ENCODE measurements around the gene PIK3C3. TPM values are rescaled to one million over a fixed set of nuclear protein-coding genes. Genes with fewer than 3 reads are reported as not detected.

The PIK3C3 gene
- total RNA-seq, 1 experiment from 2014 or later = 50.8 TPM

DNA sequence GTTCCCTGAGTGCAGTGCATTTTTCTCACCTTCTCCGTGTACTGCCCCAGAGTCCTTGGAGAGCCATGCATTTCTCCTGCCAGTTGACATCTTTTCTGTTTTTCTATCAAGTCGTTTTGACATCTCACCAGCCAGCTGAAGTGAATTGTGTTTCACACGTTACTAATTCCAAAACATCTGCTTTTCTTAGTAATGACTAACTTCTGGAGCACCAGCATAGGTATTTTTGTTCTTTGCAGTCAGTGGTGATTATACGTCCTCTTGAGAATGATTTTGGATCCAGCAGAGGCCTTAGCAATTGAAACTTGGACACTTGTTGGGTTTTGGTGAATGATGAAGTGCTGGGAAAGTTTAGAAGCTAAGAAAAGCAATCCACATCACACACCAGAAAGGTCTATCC lies 112.5 kb downstream of the PIK3C3 start:
- Histone ChIP-seq H3K9me3 (ENCODE audit: low read depth, low read length, poor library complexity, severe bottlenecking) (no peaks in the 10 kb centered on the region), H3K36me3 (ENCODE audit: insufficient read depth, low read length, poor library complexity, severe bottlenecking) (no peaks in the 10 kb centered on the region), H3K4me3 (ENCODE audit: low read depth, low read length, poor library complexity, severe bottlenecking) (no peak overlapping the region), H3K4me1 (ENCODE audit: insufficient read depth, low read length, poor library complexity, severe bottlenecking) (no peaks in the 10 kb centered on the region), H3K27ac (ENCODE audit: low read depth, low read length, poor library complexity, severe bottlenecking) (no peak overlapping the region), H3K27me3 (replicated peaks; ENCODE audit: insufficient read depth, low read depth, low read length, poor library complexity) (no peaks in the 10 kb centered on the region)
- intact Hi-C loops (cut with micrococcal nuclease; ENCODE audit: unreplicated experiment) = no loop called here
- CTCF ChIA-PET = no interaction called here
- TF ChIP-seq, protein P1, sequence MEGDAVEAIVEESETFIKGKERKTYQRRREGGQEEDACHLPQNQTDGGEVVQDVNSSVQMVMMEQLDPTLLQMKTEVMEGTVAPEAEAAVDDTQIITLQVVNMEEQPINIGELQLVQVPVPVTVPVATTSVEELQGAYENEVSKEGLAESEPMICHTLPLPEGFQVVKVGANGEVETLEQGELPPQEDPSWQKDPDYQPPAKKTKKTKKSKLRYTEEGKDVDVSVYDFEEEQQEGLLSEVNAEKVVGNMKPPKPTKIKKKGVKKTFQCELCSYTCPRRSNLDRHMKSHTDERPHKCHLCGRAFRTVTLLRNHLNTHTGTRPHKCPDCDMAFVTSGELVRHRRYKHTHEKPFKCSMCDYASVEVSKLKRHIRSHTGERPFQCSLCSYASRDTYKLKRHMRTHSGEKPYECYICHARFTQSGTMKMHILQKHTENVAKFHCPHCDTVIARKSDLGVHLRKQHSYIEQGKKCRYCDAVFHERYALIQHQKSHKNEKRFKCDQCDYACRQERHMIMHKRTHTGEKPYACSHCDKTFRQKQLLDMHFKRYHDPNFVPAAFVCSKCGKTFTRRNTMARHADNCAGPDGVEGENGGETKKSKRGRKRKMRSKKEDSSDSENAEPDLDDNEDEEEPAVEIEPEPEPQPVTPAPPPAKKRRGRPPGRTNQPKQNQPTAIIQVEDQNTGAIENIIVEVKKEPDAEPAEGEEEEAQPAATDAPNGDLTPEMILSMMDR (conservative IDR thresholded peaks at IDR 0.05; ENCODE audit: low read depth, low read length) = no peak
- no peak for TF ChIP-seq EZH2 (IDR thresholded peaks at IDR 0.05; ENCODE audit: borderline replicate concordance, low read depth, low read length, poor library complexity, severe bottlenecking)
- DNase-seq (ENCODE audit: low spot score) = no peak
- no TSS peak for BruUV-seq (replicated peaks)
- POLR2A ChIA-PET (ENCODE audit: low non-redundant PET) = interaction anchor here (0.7 kb wide), 1 partner anchor 239 kb away, joined by 5 read pairs; no protein-coding TSS in a partner anchor

DNA sequence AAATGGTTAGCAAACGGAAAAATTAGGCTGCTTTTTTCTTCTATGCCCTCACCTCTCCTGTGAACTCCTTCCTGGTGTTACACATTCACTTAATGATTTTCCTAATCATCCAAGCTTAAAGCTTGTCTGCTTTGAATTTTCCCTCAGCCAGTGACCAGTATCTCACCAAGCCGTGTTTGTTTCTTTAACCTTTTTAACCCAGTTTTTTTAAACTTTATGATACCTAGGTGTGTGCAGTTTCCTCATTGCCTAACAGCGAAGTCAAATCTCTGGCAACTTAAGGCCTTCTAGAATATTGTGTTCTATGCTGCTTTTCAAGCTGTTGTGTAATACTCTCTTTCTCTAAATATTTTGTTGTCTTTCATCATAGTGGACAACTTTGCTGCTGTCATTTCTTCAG lies 113.0 kb downstream of the PIK3C3 start:
- H3K36me3 ChIP-seq (ENCODE audit: insufficient read depth, low read length, poor library complexity, severe bottlenecking) = no peaks in the 10 kb centered on the region
- H3K9me3 ChIP-seq (ENCODE audit: low read depth, low read length, poor library complexity, severe bottlenecking) = no peaks in the 10 kb centered on the region
- TF ChIP-seq EZH2 (IDR thresholded peaks at IDR 0.05; ENCODE audit: borderline replicate concordance, low read depth, low read length, poor library complexity, severe bottlenecking) = no peak
- TF ChIP-seq, protein P1 (conservative IDR thresholded peaks at IDR 0.05; ENCODE audit: low read depth, low read length) = no peak
- no peaks in the 10 kb centered on the region for H3K27me3 ChIP-seq (replicated peaks; ENCODE audit: insufficient read depth, low read depth, low read length, poor library complexity)
- H3K27ac ChIP-seq (ENCODE audit: low read depth, low read length, poor library complexity, severe bottlenecking) = no peak overlapping the region
- no peak overlapping the region for H3K4me3 ChIP-seq (ENCODE audit: low read depth, low read length, poor library complexity, severe bottlenecking)
- ChIA-PET POLR2A (ENCODE audit: low non-redundant PET) (interaction anchor here (0.7 kb wide), 1 partner anchor 238 kb away, joined by 5 read pairs; no protein-coding TSS in a partner anchor), CTCF (no interaction called here)
- DNase-seq (ENCODE audit: low spot score) = no peak
- no peaks in the 10 kb centered on the region for H3K4me1 ChIP-seq (ENCODE audit: insufficient read depth, low read length, poor library complexity, severe bottlenecking)
- no TSS peak for BruUV-seq (replicated peaks)
- intact Hi-C loops (cut with micrococcal nuclease; ENCODE audit: unreplicated experiment) = no loop called here

DNA sequence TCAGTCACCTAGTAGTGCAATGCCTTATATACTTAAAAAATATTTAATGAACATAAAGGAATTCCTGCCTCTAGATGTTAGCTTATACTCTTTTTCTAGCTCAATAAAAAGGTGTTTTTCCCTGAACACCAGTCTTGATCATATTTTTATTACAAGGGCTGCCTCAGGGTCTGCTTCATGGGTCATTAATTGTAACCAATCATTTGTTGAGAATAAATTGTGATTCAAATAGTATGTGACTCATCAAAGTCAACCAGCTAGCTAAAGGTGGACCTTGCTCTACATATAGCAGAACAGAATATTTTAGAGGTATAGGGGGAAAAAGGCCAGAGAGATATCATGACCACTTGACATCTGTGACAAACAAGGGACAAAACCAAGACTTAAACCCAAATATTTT lies 114.0 kb downstream of the PIK3C3 start:
- no TSS peak for BruUV-seq (replicated peaks)
- no peak for DNase-seq (ENCODE audit: low spot score)
- Histone ChIP-seq H3K27me3 (replicated peaks; ENCODE audit: insufficient read depth, low read depth, low read length, poor library complexity) (no peaks in the 10 kb centered on the region), H3K27ac (ENCODE audit: low read depth, low read length, poor library complexity, severe bottlenecking) (no peak overlapping the region), H3K4me1 (ENCODE audit: insufficient read depth, low read length, poor library complexity, severe bottlenecking) (no peaks in the 10 kb centered on the region), H3K4me3 (ENCODE audit: low read depth, low read length, poor library complexity, severe bottlenecking) (no peak overlapping the region), H3K9me3 (ENCODE audit: low read depth, low read length, poor library complexity, severe bottlenecking) (no peaks in the 10 kb centered on the region), H3K36me3 (ENCODE audit: insufficient read depth, low read length, poor library complexity, severe bottlenecking) (no peaks in the 10 kb centered on the region)
- intact Hi-C loops (cut with micrococcal nuclease; ENCODE audit: unreplicated experiment) = no loop called here
- CTCF ChIA-PET = no interaction called here
- POLR2A ChIA-PET (ENCODE audit: low non-redundant PET) = no interaction called here
- TF ChIP-seq EZH2 (IDR thresholded peaks at IDR 0.05; ENCODE audit: borderline replicate concordance, low read depth, low read length, poor library complexity, severe bottlenecking) = no peak
- TF ChIP-seq, protein P1 (conservative IDR thresholded peaks at IDR 0.05; ENCODE audit: low read depth, low read length) = no peak

Measured in A673 (cell line).